ENCODE data around the gene POMGNT2. TPM values are rescaled to one million over a fixed set of nuclear protein-coding genes. Genes with fewer than 3 reads are reported as not detected.
A peak's percentile ranks its signal among the peaks of the same experiment; 100 is the strongest.

Gene POMGNT2
- total and polyA plus RNA-seq, 10 of the 15 experiments (the other 5 are each of a cell fraction or from before 2014, with no cell fraction given): 0.02 to 1.7 (median 0.17) TPM; not detected in 1

DNA sequence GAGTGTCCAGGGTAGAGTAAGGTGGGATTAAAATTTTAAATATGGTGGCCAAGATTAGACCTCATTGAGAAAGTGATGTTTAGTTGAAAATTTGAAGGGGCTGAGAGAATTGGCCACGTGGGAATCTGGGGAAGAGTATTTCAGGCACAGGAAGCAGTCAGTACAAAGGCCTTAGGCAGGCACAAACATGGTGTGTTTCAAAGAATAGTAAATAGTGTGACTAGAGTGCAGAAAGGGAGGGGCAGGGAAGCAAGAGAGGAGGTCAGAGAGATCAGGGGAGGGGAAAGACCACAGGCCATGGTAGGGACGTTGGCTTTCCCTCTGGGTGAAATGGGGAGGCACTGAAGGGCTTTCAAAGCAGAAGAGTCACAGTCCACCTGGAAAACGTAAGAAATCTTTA lies 36.6 kb upstream of the POMGNT2 start (continued):
- TF ChIP-seq, protein P1, sequence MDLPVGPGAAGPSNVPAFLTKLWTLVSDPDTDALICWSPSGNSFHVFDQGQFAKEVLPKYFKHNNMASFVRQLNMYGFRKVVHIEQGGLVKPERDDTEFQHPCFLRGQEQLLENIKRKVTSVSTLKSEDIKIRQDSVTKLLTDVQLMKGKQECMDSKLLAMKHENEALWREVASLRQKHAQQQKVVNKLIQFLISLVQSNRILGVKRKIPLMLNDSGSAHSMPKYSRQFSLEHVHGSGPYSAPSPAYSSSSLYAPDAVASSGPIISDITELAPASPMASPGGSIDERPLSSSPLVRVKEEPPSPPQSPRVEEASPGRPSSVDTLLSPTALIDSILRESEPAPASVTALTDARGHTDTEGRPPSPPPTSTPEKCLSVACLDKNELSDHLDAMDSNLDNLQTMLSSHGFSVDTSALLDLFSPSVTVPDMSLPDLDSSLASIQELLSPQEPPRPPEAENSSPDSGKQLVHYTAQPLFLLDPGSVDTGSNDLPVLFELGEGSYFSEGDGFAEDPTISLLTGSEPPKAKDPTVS (IDR thresholded peaks at IDR 0.05; ENCODE audit: low read depth, low read length): no peak
- TF ChIP-seq, protein P2, sequence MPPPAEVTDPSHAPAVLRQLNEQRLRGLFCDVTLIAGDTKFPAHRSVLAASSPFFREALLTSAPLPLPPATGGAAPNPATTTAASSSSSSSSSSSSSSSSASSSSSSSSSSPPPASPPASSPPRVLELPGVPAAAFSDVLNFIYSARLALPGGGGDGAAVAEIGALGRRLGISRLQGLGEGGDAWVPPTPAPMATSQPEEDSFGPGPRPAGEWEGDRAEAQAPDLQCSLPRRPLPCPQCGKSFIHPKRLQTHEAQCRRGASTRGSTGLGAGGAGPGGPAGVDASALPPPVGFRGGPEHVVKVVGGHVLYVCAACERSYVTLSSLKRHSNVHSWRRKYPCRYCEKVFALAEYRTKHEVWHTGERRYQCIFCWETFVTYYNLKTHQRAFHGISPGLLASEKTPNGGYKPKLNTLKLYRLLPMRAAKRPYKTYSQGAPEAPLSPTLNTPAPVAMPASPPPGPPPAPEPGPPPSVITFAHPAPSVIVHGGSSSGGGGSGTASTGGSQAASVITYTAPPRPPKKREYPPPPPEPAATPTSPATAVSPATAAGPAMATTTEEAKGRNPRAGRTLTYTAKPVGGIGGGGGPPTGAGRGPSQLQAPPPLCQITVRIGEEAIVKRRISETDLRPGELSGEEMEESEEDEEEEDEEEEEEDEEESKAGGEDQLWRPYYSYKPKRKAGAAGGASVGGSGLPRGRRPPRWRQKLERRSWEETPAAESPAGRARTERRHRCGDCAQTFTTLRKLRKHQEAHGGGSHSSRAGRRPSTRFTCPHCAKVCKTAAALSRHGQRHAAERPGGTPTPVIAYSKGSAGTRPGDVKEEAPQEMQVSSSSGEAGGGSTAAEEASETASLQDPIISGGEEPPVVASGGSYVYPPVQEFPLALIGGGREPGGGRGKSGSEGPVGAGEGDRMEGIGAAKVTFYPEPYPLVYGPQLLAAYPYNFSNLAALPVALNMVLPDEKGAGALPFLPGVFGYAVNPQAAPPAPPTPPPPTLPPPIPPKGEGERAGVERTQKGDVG (CRISPR knock-in tag; IDR thresholded peaks at IDR 0.05): no peak

DNA sequence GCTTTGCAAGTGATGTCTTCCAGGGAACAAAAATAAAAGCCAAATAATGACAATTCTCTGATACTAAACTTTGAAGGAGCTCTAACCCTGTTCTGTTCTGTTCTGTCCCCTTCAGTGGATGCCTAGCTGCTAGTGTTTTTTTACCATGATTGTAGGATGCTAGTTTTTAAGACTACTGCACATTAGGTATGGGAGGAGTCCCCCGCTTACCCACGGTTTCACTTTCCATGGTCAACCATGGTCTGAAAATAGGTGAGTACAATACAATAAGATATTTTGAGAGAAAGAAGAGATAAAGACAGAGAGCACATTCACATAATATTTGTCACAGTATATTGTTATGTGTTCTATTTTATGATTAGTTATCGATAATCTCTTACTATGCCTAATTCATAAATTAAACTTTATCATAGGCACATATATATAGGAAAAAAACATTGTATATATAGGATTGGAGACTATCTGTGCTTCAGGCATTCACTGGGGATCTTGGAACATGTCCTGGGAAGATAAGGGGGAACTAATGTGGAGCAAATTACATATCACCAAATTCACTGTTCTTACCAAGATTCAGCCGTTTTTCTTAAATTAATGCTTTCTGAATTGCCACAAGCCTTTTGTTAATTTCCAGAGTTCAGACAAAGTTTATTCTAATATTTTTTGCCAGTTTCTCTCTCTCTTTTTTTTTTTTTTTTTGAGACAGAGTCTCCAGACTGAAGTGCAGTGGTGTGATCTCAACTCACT lies 32.8 kb upstream of the POMGNT2 start:
- ChIA-PET CTCF (interaction anchor here (0.7 to 1.1 kb wide), 2 partner anchors 9 to 176 kb away, joined by 3 to 5 read pairs; no protein-coding TSS in a partner anchor), POLR2A (no interaction called here), RAD21 (ENCODE audit: unreplicated experiment) (no interaction called here), SMC1A (ENCODE audit: uncharacterized antibody, unreplicated experiment) (no interaction called here)
- H3K27ac ChIP-seq (ENCODE audit: control insufficient read depth, insufficient read depth): no peak overlapping the region
- no peak for DNase-seq (ENCODE audit: low read depth, low spot score)
- WGBS (ENCODE audit: insufficient coverage, insufficient replicate concordance, low lambda C conversion rate, missing lambda C conversion rate): 52% methylated on average over 4 of the region's 4 CpGs
- peak; percentile 36; the same call in 1 of the 3 replicates for ATAC-seq
- H3K4me3 ChIP-seq: no peak overlapping the region
- BruUV-seq (replicated peaks): no TSS peak
- H3K9me3 ChIP-seq (replicated peaks; ENCODE audit: control insufficient read depth, insufficient read depth, low read length): no peaks in the 10 kb centered on the region; the same call in 2 of the 3 replicates
- no peak overlapping the region for H3K9ac ChIP-seq (ENCODE audit: control insufficient read depth, insufficient read depth, low read length)
- no peak overlapping the region for H3K4me2 ChIP-seq (ENCODE audit: control insufficient read depth, insufficient read depth)
- no peak for FAIRE-seq
- intact Hi-C loops (cut with micrococcal nuclease; ENCODE audit: unreplicated experiment): no loop called here
- no peaks in the 10 kb centered on the region for H3K36me3 ChIP-seq (ENCODE audit: control insufficient read depth in 2 of 2, insufficient read depth in 2 of 2, low read length in 1 of 2)
- H3K4me1 ChIP-seq (ENCODE audit: control insufficient read depth, insufficient read depth, low read length): no peaks in the 10 kb centered on the region
- in situ Hi-C loops (cut with MboI): no loop called here
- H2AFZ ChIP-seq (ENCODE audit: control insufficient read depth, low read depth, low read length): no peak overlapping the region
- H3K79me2 ChIP-seq (ENCODE audit: control insufficient read depth, insufficient read depth, low read length): no peaks in the 10 kb centered on the region
- no peaks in the 10 kb centered on the region for H4K20me1 ChIP-seq (ENCODE audit: control insufficient read depth, insufficient read depth)
- no peaks in the 10 kb centered on the region for H3K27me3 ChIP-seq (replicated peaks in 1 of 2; ENCODE audit: control insufficient read depth in 2 of 2, insufficient read depth in 2 of 2, low read length in 1 of 2)
- TF ChIP-seq NR2F1 (conservative IDR thresholded peaks at IDR 0.05): no peak
- TF ChIP-seq POU2F2 (IDR thresholded peaks at IDR 0.05; ENCODE audit: borderline replicate concordance, low read depth, low read length): no peak
- no peak for TF ChIP-seq SIN3A (IDR thresholded peaks at IDR 0.05; ENCODE audit: low read depth, low read length)
- TF ChIP-seq IKZF2 (IDR thresholded peaks at IDR 0.05): no peak
- TF ChIP-seq, protein P3, sequence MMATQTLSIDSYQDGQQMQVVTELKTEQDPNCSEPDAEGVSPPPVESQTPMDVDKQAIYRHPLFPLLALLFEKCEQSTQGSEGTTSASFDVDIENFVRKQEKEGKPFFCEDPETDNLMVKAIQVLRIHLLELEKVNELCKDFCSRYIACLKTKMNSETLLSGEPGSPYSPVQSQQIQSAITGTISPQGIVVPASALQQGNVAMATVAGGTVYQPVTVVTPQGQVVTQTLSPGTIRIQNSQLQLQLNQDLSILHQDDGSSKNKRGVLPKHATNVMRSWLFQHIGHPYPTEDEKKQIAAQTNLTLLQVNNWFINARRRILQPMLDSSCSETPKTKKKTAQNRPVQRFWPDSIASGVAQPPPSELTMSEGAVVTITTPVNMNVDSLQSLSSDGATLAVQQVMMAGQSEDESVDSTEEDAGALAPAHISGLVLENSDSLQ (IDR thresholded peaks at IDR 0.05): no peak
- no peak for TF ChIP-seq KLF5 (IDR thresholded peaks at IDR 0.05; ENCODE audit: partially characterized antibody)
- TF ChIP-seq SUPT20H (IDR thresholded peaks at IDR 0.05; ENCODE audit: borderline replicate concordance, control insufficient read depth, low read depth, low read length): no peak
- TF ChIP-seq KDM1A (IDR thresholded peaks at IDR 0.05; ENCODE audit: borderline replicate concordance): no peak
- TF ChIP-seq EP300 (IDR thresholded peaks at IDR 0.05; ENCODE audit: borderline replicate concordance in 1 of 2, control insufficient read depth in 1 of 2, low read depth in 2 of 2, low read length in 2 of 2): no peak
